Mesendoderm (in vitro differentiated cells): ENCODE measurements around the gene ZNF275. TPM values are rescaled to one million over a fixed set of nuclear protein-coding genes. Genes with fewer than 3 reads are reported as not detected.

Source experiments
- DNase-seq: peaks from one replicate; pipeline ENCODE4 v3.0.0; 2013
- H2AK5ac ChIP-seq: 2 replicates; pipeline ENCODE4 v1.6.1; 2013; ENCODE audit warnings: low read length, inconsistent platforms
- H2BK120ac ChIP-seq: 2 replicates; pipeline ENCODE4 v1.6.1; 2013; ENCODE audit warnings: low read depth, mild to moderate bottlenecking, low read length, moderate library complexity, mixed read lengths
- H2BK15ac ChIP-seq: replicated peaks from 2 replicates; pipeline ENCODE4 v1.6.1; 2013; ENCODE audit warnings: low read depth, mild to moderate bottlenecking, moderate library complexity
- H2BK5ac ChIP-seq: 2 replicates; pipeline ENCODE4 v1.6.1; 2013; ENCODE audit warnings: low read length, inconsistent platforms
- H3K18ac ChIP-seq: 2 replicates; pipeline ENCODE4 v1.6.1; 2013; ENCODE audit warnings: mild to moderate bottlenecking, low read length, mixed read lengths
- H3K23ac ChIP-seq: one replicate; pipeline ENCODE4 v1.6.1; 2013; ENCODE audit warnings: low read length
- H3K27ac ChIP-seq: 2 replicates; pipeline ENCODE4 v1.5.1; 2013; ENCODE audit warnings: low read depth, mild to moderate bottlenecking, inconsistent platforms, low read length, moderate library complexity
- H3K27me3 ChIP-seq: 2 replicates; pipeline ENCODE4 v1.6.1; 2013; ENCODE audit warnings: low read length, control low read depth, mild to moderate bottlenecking, inconsistent platforms; ENCODE audit not compliant: insufficient read depth, poor library complexity
- H3K36me3 ChIP-seq: 2 replicates; pipeline ENCODE4 v1.6.1; 2013; ENCODE audit warnings: low read length, inconsistent platforms; ENCODE audit not compliant: control insufficient read depth, insufficient read depth
- H3K4ac ChIP-seq: one replicate; pipeline ENCODE4 v1.6.1; 2013; ENCODE audit warnings: low read depth, mild to moderate bottlenecking, low read length, moderate library complexity
- H3K4me1 ChIP-seq: 2 replicates; pipeline ENCODE4 v1.6.1; 2013; ENCODE audit warnings: low read depth, low read length, inconsistent platforms; ENCODE audit not compliant: control insufficient read depth
- H3K4me2 ChIP-seq: 2 replicates; pipeline ENCODE4 v1.6.1; 2013; ENCODE audit warnings: low read length
- H3K4me3 ChIP-seq: 2 replicates; pipeline ENCODE4 v1.5.1; 2013; ENCODE audit warnings: mild to moderate bottlenecking, low read length
- H3K56ac ChIP-seq: one replicate; pipeline ENCODE4 v1.6.1; 2013; ENCODE audit warnings: low read length
- H3K79me1 ChIP-seq: 2 replicates; pipeline ENCODE4 v1.6.1; 2013; ENCODE audit warnings: low read length, inconsistent platforms
- H3K79me2 ChIP-seq: 2 replicates; pipeline ENCODE4 v1.6.1; 2013; ENCODE audit warnings: mild to moderate bottlenecking, low read length; ENCODE audit not compliant: control insufficient read depth, insufficient read depth
- H3K9ac ChIP-seq: 2 replicates; pipeline ENCODE4 v1.6.1; 2013; ENCODE audit warnings: low read length, inconsistent platforms
- H4K5ac ChIP-seq: one replicate; pipeline ENCODE4 v1.6.1; 2013; ENCODE audit warnings: low read length
- H4K8ac ChIP-seq: one replicate; pipeline ENCODE4 v1.6.1; 2013; ENCODE audit warnings: low read depth, mild to moderate bottlenecking, control low read depth, low read length, moderate library complexity
- WGBS: extraction: QIAGEN DNeasy Blood & Tissue Kit; methylation state at CpG from one replicate; pipeline ENCODE4 v1.1.7; 2013; ENCODE audit warnings: low lambda C conversion rate, missing lambda C conversion rate; ENCODE audit not compliant: insufficient coverage; ENCODE audit errors: extremely low coverage; 5-methylcytosine and 5-hydroxymethylcytosine counted together
- small RNA-seq: library from polyadenylated mRNA; stranded (forward); fragments of <200 nt; extraction: miRNeasy Mini kit (QIAGEN cat#:217004); gene quantifications from one replicate; pipeline ENCODE3, GENCODE V24; 2013; ENCODE audit not compliant: insufficient read depth

Gene ZNF275

GRCh38 chrX:153398275-153398960 lies 64.5 kb downstream of the ZNF275 start:
- Histone ChIP-seq H3K27ac (no peak overlapping the region), H3K4me1 (no peaks in the 10 kb centered on the region), H2AK5ac (no peak overlapping the region), H3K4me2 (no peak overlapping the region), H3K36me3 (no peaks in the 10 kb centered on the region), H2BK5ac (no peak overlapping the region), H3K56ac (no peak overlapping the region), H3K4ac (no peak overlapping the region), H3K79me1 (no peaks in the 10 kb centered on the region), H4K5ac (no peak overlapping the region), H3K23ac (no peak overlapping the region), H3K18ac (no peak overlapping the region), H2BK120ac (no peak overlapping the region), H2BK15ac (no peak overlapping the region), H4K8ac (no peak overlapping the region), H3K4me3 (no peak overlapping the region), H3K79me2 (no peaks in the 10 kb centered on the region), H3K27me3 (no peaks in the 10 kb centered on the region), H3K9ac (no peak overlapping the region)
- no peak for DNase-seq
- no CpG with 5 or more reads among the region's 17 CpGs for WGBS

- Histone ChIP-seq H3K4ac (no peak overlapping the region), H2BK15ac (no peak overlapping the region), H3K18ac (no peak overlapping the region), H3K79me1 (no peaks in the 10 kb centered on the region), H3K79me2 (no peaks in the 10 kb centered on the region), H3K36me3 (no peaks in the 10 kb centered on the region), H3K27ac (no peak overlapping the region), H2AK5ac (no peak overlapping the region), H3K56ac (no peak overlapping the region), H3K23ac (no peak overlapping the region), H3K9ac (no peak overlapping the region), H2BK120ac (no peak overlapping the region), H2BK5ac (no peak overlapping the region), H3K4me2 (no peak overlapping the region), H4K8ac (no peak overlapping the region), H3K4me1 (no peaks in the 10 kb centered on the region), H3K4me3 (no peak overlapping the region), H4K5ac (no peak overlapping the region), H3K27me3 (no peaks in the 10 kb centered on the region)
- WGBS: no CpG with 5 or more reads among the region's 60 CpGs
- DNase-seq: peak; percentile 66
Observed at GRCh38 chrX:153400146-153401132, 66.5 kb downstream of the ZNF275 start.

GRCh38 chrX:153401133-153401764 lies 67.3 kb downstream of the ZNF275 start, which contains the start of gene PNMA6E:
TSS of gene PNMA6E (minus strand) at chrX:153401350. CDS start at chrX:153398849, 2,501 bp downstream.
- H3K23ac ChIP-seq: no peak within 1 kb of the TSS
- no peak within 1 kb of the TSS for H2AK5ac ChIP-seq
- H3K56ac ChIP-seq: no peak within 1 kb of the TSS
- no peak within 1 kb of the TSS for H3K18ac ChIP-seq
- no CpG with 5 or more reads among the region's 29 CpGs for WGBS
- H2BK15ac ChIP-seq: no peak within 1 kb of the TSS
- no peak within 1 kb of the TSS for H3K9ac ChIP-seq
- peak; percentile 15 for DNase-seq
- no peak within 1 kb of the TSS for H4K5ac ChIP-seq
- no peaks in the 10 kb centered on the region for H3K27me3 ChIP-seq
- no peak within 1 kb of the TSS for H2BK120ac ChIP-seq
- H3K4me2 ChIP-seq: no peak within 1 kb of the TSS
- no peaks in the 10 kb centered on the region for H3K79me2 ChIP-seq
- H2BK5ac ChIP-seq: no peak within 1 kb of the TSS
- no peaks in the 10 kb centered on the region for H3K4me1 ChIP-seq
- no peak within 1 kb of the TSS for H3K4me3 ChIP-seq
- no peak within 1 kb of the TSS for H3K27ac ChIP-seq
- H4K8ac ChIP-seq: no peak within 1 kb of the TSS
- no peaks in the 10 kb centered on the region for H3K79me1 ChIP-seq
- no peak within 1 kb of the TSS for H3K4ac ChIP-seq
- H3K36me3 ChIP-seq: no peaks in the 10 kb centered on the region

Small RNAs within 50 kb of the gene (small RNA-seq; reads per million reads assigned to genes)
- not detected for gene AC152007.1
